Central memory CD8-positive, alpha-beta T cell (primary cell): ENCODE data around the gene CHN2.

Source experiments
- ATAC-seq: fragments of 150-1000 bp; cut with Tn5 transposase; replicated peaks from 2 replicates; pipeline ENCODE4 v1.10.0; 2022; ENCODE audit warnings: mild to moderate bottlenecking, moderate FRiP score, moderate number of reproducible peaks; ENCODE audit not compliant: poor library complexity, severe bottlenecking; ENCODE audit errors: extremely low read depth
- DNase-seq, 2 donors: peaks; one replicate each; pipeline ENCODE4 v3.0.0; 2021; ENCODE audit warnings: low spot score in 2 of 2
- H3K27ac Mint-ChIP-seq: one replicate; pipeline ENCODE4 v1.8.0; 2022; ENCODE audit warnings: low read depth, mild to moderate bottlenecking, moderate library complexity, mixed read lengths
- H3K27me3 Mint-ChIP-seq: one replicate; pipeline ENCODE4 v1.8.0; 2022; ENCODE audit warnings: mixed read lengths
- H3K36me3 Mint-ChIP-seq: one replicate; pipeline ENCODE4 v1.8.0; 2022; ENCODE audit warnings: mild to moderate bottlenecking, moderate library complexity, mixed read lengths; ENCODE audit not compliant: insufficient read depth
- H3K4me1 Mint-ChIP-seq: one replicate; pipeline ENCODE4 v1.8.0; 2022; ENCODE audit warnings: mixed read lengths
- H3K4me3 Mint-ChIP-seq: one replicate; pipeline ENCODE4 v1.8.0; 2022; ENCODE audit warnings: mild to moderate bottlenecking, moderate library complexity, mixed read lengths
- H3K9me3 Mint-ChIP-seq: one replicate; pipeline ENCODE4 v1.8.0; 2022; ENCODE audit warnings: mixed read lengths

The CHN2 gene

GRCh38 chr7:29385214-29385814, 190.7 kb downstream of the CHN2 start:
- ATAC-seq, result no peak
- H3K4me3 Mint-ChIP-seq, result no peak overlapping the region
- no peaks in the 10 kb centered on the region for H3K9me3 Mint-ChIP-seq
- H3K36me3 Mint-ChIP-seq, result no peaks in the 10 kb centered on the region
- DNase-seq, result no peak
- peaks cover 5% of the 10 kb centered on the region for H3K4me1 Mint-ChIP-seq
- no peak overlapping the region for H3K27ac Mint-ChIP-seq
- H3K27me3 Mint-ChIP-seq, result no peaks in the 10 kb centered on the region

- Mint-ChIP-seq H3K4me1 (peaks cover 11% of the 10 kb centered on the region), H3K4me3 (no peak overlapping the region), H3K27me3 (no peaks in the 10 kb centered on the region), H3K27ac (no peak overlapping the region), H3K9me3 (no peaks in the 10 kb centered on the region), H3K36me3 (no peaks in the 10 kb centered on the region)
- ATAC-seq (no peak), DNase-seq (no peak)
These were observed 191.7 kb downstream of the CHN2 start for GRCh38 chr7:29386196-29386765.

- Mint-ChIP-seq H3K27ac (no peak overlapping the region), H3K4me1 (peaks cover 11% of the 10 kb centered on the region)
These were observed 196.7 kb downstream of the CHN2 start for GRCh38 chr7:29391262-29391661.

GRCh38 chr7:29394321-29394720, 199.7 kb downstream of the CHN2 start:
- H3K36me3 Mint-ChIP-seq, result peaks cover 3% of the 10 kb centered on the region

More at GRCh38 chr7:29391262-29391661, 196.7 kb downstream of the CHN2 start:
- Mint-ChIP-seq H3K27me3 (no peaks in the 10 kb centered on the region), H3K9me3 (no peaks in the 10 kb centered on the region), H3K4me3 (no peak overlapping the region), H3K36me3 (no peaks in the 10 kb centered on the region)
- ATAC-seq (no peak), DNase-seq (no peak)

DNA sequence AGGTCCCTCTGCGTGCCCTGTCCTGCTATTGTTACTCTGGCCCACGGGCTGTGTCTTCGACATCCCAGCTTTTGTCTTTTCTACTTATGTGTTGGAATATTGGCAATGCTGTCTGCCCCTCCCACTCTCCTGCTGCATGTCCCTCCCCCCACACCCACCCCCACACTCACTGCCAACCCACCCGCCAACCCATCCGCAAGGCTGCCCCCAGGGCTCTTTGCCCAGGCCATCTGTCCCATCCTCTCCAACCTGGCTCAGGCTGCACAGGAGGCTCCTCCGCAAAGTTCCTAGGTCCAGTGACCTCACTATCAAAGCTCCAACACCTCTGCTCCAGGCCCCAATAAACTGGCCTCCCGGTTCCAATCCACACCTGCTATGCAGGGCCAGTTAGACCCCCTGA, 202.0 kb downstream of the CHN2 start:
- Mint-ChIP-seq H3K27me3 (no peaks in the 10 kb centered on the region), H3K36me3 (peaks cover 6% of the 10 kb centered on the region), H3K9me3 (no peaks in the 10 kb centered on the region), H3K4me1 (no peaks in the 10 kb centered on the region), H3K27ac (no peak overlapping the region), H3K4me3 (no peak overlapping the region)
- no peak for DNase-seq
- ATAC-seq, result no peak

More at GRCh38 chr7:29394321-29394720, 199.7 kb downstream of the CHN2 start:
- Mint-ChIP-seq H3K9me3 (no peaks in the 10 kb centered on the region), H3K4me3 (no peak overlapping the region), H3K27me3 (no peaks in the 10 kb centered on the region), H3K27ac (no peak overlapping the region), H3K4me1 (peaks cover 7% of the 10 kb centered on the region)
- ATAC-seq (no peak), DNase-seq (no peak)

DNA sequence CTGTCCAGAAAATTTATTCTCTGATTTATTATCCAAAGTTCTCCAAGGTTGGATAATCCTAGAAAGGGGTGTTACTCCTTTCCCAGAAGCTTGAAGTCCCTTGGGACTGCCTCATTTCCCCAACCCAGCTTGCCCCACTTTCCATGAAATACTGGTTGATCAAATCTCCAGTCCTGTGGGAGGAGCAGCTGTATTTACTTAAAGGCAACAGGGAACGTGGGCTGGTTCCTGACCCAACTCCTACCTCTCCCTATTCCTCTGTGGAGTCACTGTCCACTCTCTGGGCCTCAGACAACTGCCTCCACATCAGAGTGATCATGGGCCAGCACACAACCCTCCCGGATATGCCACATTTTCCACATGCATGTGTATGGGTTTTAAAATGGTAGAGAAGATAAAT, 202.8 kb downstream of the CHN2 start:
- ATAC-seq (no peak), DNase-seq (no peak)
- peaks cover 7% of the 10 kb centered on the region for H3K36me3 Mint-ChIP-seq
- H3K4me1 Mint-ChIP-seq, result no peaks in the 10 kb centered on the region
- H3K4me3 Mint-ChIP-seq, result no peak overlapping the region
- H3K27me3 Mint-ChIP-seq, result no peaks in the 10 kb centered on the region
- H3K27ac Mint-ChIP-seq, result no peak overlapping the region
- H3K9me3 Mint-ChIP-seq, result no peaks in the 10 kb centered on the region

DNA sequence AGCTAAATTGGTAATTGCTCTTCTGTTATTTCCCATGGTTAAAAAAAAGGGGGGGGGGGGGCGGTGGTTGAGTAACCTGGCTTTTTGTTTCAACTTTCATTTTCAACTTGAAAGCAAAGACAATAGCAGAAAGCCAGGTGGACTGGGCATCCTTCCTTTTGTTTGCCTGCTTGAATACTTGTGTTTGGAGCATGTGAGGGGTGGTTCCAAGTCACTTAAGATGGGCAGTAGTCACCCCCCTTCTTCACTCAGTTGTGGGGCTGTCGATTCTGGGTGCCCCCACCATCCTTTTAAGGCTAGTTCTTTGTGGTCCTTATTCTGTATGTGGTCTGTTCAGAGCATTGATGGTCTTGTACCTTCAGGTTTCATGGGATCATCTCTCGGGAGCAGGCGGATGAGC, 203.4 kb downstream of the CHN2 start:
- no peak overlapping the region for H3K4me3 Mint-ChIP-seq
- no peaks in the 10 kb centered on the region for H3K27me3 Mint-ChIP-seq
- H3K36me3 Mint-ChIP-seq, result peaks cover 7% of the 10 kb centered on the region
- ATAC-seq, result no peak
- H3K9me3 Mint-ChIP-seq, result no peaks in the 10 kb centered on the region
- H3K27ac Mint-ChIP-seq, result no peak overlapping the region
- no peaks in the 10 kb centered on the region for H3K4me1 Mint-ChIP-seq
- DNase-seq, result no peak

- Mint-ChIP-seq H3K4me1 (no peaks in the 10 kb centered on the region), H3K27ac (no peak overlapping the region), H3K9me3 (no peaks in the 10 kb centered on the region), H3K4me3 (no peak overlapping the region), H3K36me3 (peaks cover 7% of the 10 kb centered on the region), H3K27me3 (no peaks in the 10 kb centered on the region)
- no peak for DNase-seq
- no peak for ATAC-seq
These were observed 205.9 kb downstream of the CHN2 start for GRCh38 chr7:29400437-29400836.

DNA sequence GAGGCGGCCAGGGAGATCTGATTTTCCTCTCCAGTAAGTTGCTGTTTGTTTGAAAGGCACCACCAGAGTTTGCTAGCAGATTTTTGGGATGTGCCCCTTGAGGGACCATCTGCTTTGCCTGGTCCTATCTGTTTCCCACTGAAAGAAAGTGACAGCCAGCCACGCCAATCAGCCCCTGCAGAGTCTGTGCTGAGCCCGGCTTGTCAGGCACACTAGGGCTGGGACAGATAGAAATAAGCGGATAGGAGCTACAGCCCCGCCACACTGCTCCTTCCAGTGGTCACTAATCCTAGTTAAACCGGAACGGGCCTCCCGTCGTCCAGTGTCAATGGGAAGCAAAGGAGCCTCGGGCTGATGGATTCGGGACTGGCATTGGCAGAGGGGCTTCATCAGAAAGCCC, 207.2 kb downstream of the CHN2 start:
- Mint-ChIP-seq H3K9me3 (no peaks in the 10 kb centered on the region), H3K4me3 (no peak overlapping the region), H3K4me1 (no peaks in the 10 kb centered on the region), H3K27me3 (no peaks in the 10 kb centered on the region), H3K36me3 (peaks cover 7% of the 10 kb centered on the region), H3K27ac (no peak overlapping the region)
- ATAC-seq, result no peak
- DNase-seq, result no peak

- H3K4me1 Mint-ChIP-seq, result no peaks in the 10 kb centered on the region
- H3K27me3 Mint-ChIP-seq, result no peaks in the 10 kb centered on the region
- H3K27ac Mint-ChIP-seq, result peak overlapping the region; percentile 52
- no peak for ATAC-seq
- no peak for DNase-seq
- no peak overlapping the region for H3K4me3 Mint-ChIP-seq
- no peaks in the 10 kb centered on the region for H3K9me3 Mint-ChIP-seq
- H3K36me3 Mint-ChIP-seq, result peaks cover 2% of the 10 kb centered on the region
These were observed 211.3 kb downstream of the CHN2 start for GRCh38 chr7:29405891-29406290.

DNA sequence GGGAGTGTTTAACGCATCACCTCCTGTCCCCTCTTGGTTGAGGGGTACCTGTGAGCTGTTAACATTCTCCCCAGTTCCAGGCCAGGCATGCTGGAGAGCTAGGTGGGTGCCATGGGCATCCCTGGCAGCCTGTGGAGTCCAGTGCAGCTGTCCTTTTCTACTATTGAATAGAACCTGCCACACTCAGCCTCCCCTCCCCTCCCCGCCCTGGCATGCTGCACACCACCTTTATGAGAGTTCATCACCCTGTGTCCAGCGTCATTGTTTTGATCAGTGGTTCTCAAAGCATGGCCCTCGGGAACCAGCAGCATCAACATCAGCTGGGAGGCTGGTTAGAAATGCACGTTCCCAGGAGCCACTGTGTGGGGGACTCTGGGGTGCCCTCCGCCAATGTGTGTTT, 211.8 kb downstream of the CHN2 start:
- no peak overlapping the region for H3K4me3 Mint-ChIP-seq
- no peaks in the 10 kb centered on the region for H3K9me3 Mint-ChIP-seq
- no peak for DNase-seq
- H3K4me1 Mint-ChIP-seq, result no peaks in the 10 kb centered on the region
- H3K27me3 Mint-ChIP-seq, result no peaks in the 10 kb centered on the region
- H3K27ac Mint-ChIP-seq, result peak overlapping the region; percentile 52
- H3K36me3 Mint-ChIP-seq, result peaks cover 2% of the 10 kb centered on the region
- ATAC-seq, result no peak

GRCh38 chr7:29408841-29409243, 214.3 kb downstream of the CHN2 start:
- H3K4me3 Mint-ChIP-seq, result no peak overlapping the region
- no peak overlapping the region for H3K27ac Mint-ChIP-seq
- no peaks in the 10 kb centered on the region for H3K9me3 Mint-ChIP-seq
- no peak for ATAC-seq
- H3K27me3 Mint-ChIP-seq, result no peaks in the 10 kb centered on the region
- peak; percentile 40 to 45 for DNase-seq
- peaks cover 2% of the 10 kb centered on the region for H3K36me3 Mint-ChIP-seq
- no peaks in the 10 kb centered on the region for H3K4me1 Mint-ChIP-seq

DNA sequence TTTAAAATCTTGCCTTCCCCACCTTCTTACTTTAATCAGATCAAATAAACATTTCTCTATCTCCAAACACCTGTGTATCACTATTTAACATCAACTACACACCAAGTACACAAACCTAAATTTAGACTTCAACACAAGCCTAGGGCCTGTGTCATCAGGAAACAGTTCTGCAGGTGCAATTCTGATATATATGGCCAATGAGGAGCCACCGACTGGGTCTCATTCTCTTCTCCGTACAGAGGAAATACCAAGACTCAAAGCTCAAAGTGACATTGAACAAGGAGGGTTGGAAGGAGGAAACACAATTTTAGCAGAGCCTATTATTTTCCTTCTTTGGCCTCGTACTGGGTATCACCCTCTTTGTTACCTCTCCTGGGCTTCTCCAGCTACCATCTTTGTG, 216.4 kb downstream of the CHN2 start:
- DNase-seq, result no peak
- no peaks in the 10 kb centered on the region for H3K9me3 Mint-ChIP-seq
- ATAC-seq, result no peak
- H3K4me1 Mint-ChIP-seq, result peaks cover 11% of the 10 kb centered on the region
- no peaks in the 10 kb centered on the region for H3K27me3 Mint-ChIP-seq
- H3K27ac Mint-ChIP-seq, result peak overlapping the region; percentile 6
- no peak overlapping the region for H3K4me3 Mint-ChIP-seq
- H3K36me3 Mint-ChIP-seq, result peaks cover 4% of the 10 kb centered on the region
